Common myeloid progenitor, CD34-positive (primary cell): ENCODE results near the gene P2RX4.

Source experiments
- CTCF ChIA-PET: fragments of 350-600 bp; sonication (Branson Sonifier 250); formaldehyde crosslinking; loops from one replicate; lab custom pipeline; 2021; ENCODE audit warnings: antibody characterized with exemption; lab: Charles Lee
- POLR2A ChIA-PET: fragments of 350-600 bp; sonication (Branson Sonifier 250); formaldehyde crosslinking; loops from one replicate; lab custom pipeline; 2021; ENCODE audit warnings: antibody characterized with exemption; lab: Charles Lee
- DNase-seq, 3 donors: peaks; one replicate each; pipeline versions ENCODE4 v3.0.0 to v3.0.0-alpha.2; 2013
- H3K27ac ChIP-seq, 2 experiments: 1 replicate in 1 of 2; 2 replicates in 1 of 2; pipeline ENCODE4 v1.7.0; 2013; ENCODE audit warnings: inconsistent platforms in 2 of 2, low read length in 2 of 2, mild to moderate bottlenecking in 2 of 2, low read depth in 1 of 2, moderate library complexity in 1 of 2; ENCODE audit not compliant: severe bottlenecking in 2 of 2, insufficient read depth in 1 of 2, poor library complexity in 1 of 2
- H3K27me3 ChIP-seq, 5 experiments: replicated peaks in 2 of 5; 1 replicate in 3 of 5; 2 replicates in 2 of 5; pipeline versions ENCODE4 v1.6.1 to v1.7.0; 2013; ENCODE audit warnings: low read length in 4 of 5, mild to moderate bottlenecking in 2 of 5, moderate library complexity in 2 of 5, inconsistent platforms in 1 of 5; ENCODE audit not compliant: insufficient read depth in 5 of 5, control insufficient read depth in 4 of 5
- H3K36me3 ChIP-seq, 4 experiments: 1 replicate in 2 of 4; 2 replicates in 2 of 4; pipeline versions ENCODE4 v1.6.1 to v1.7.0; 2013; ENCODE audit warnings: low read length in 3 of 4, control low read depth in 1 of 4, mild to moderate bottlenecking in 1 of 4; ENCODE audit not compliant: control insufficient read depth in 4 of 4, insufficient read depth in 4 of 4
- H3K4me1 ChIP-seq, 4 experiments: 1 replicate in 3 of 4; 2 replicates in 1 of 4; pipeline versions ENCODE4 v1.6.1 to v1.7.1; 2013; ENCODE audit warnings: low read length in 3 of 4, mild to moderate bottlenecking in 3 of 4, control low read depth in 1 of 4, inconsistent platforms in 1 of 4, moderate library complexity in 1 of 4; ENCODE audit not compliant: control insufficient read depth in 4 of 4, insufficient read depth in 4 of 4; ENCODE audit errors: control extremely low read depth in 1 of 4
- H3K4me3 ChIP-seq, 7 experiments: 1 replicate in 4 of 7; 2 replicates in 3 of 7; pipeline versions ENCODE4 v1.5.1 to v1.7.0; 2013; ENCODE audit warnings: mild to moderate bottlenecking in 7 of 7, low read length in 6 of 7, moderate library complexity in 6 of 7, inconsistent platforms in 2 of 7, low read depth in 2 of 7, control low read depth in 1 of 7; ENCODE audit not compliant: insufficient read depth in 4 of 7, control insufficient read depth in 1 of 7; ENCODE audit errors: extremely low read depth in 1 of 7
- H3K9me3 ChIP-seq, 5 experiments: 1 replicate in 4 of 5; 2 replicates in 1 of 5; pipeline versions ENCODE4 v1.6.1 to v1.7.1; 2013; ENCODE audit warnings: low read length in 4 of 5, mild to moderate bottlenecking in 2 of 5, inconsistent platforms in 1 of 5, low read depth in 1 of 5, moderate library complexity in 1 of 5; ENCODE audit not compliant: control insufficient read depth in 4 of 5, insufficient read depth in 2 of 5; ENCODE audit errors: control extremely low read depth in 1 of 5
- WGBS: methylation state at CpG from one replicate; pipeline ENCODE4 v1.1.5; 2013; ENCODE audit not compliant: insufficient coverage; 5-methylcytosine and 5-hydroxymethylcytosine counted together

P2RX4 gene

GRCh38 chr12:121239351-121240061 lies 29.6 kb downstream of the P2RX4 start:
- peak overlapping the region; percentile 67 to 79 for H3K27ac ChIP-seq
- ChIA-PET POLR2A (interaction anchor here (0.6 to 1.0 kb wide), 3 partner anchors 43 to 1587 kb away, joined by 3 to 4 read pairs (median 3); partner anchors contain the start of gene P2RX7), CTCF (interaction anchor here (0.5 to 2.8 kb wide), 8 partner anchors 9 to 442 kb away, joined by 3 to 18 read pairs (median 6); no protein-coding TSS in a partner anchor)
- peaks cover 7 to 56% (median 30%) of the 10 kb centered on the region in 4 experiments for H3K36me3 ChIP-seq
- WGBS, result 61% methylated on average over 5 of the region's 6 CpGs
- no peaks in the 10 kb centered on the region for H3K27me3 ChIP-seq
- H3K9me3 ChIP-seq, result no peaks in the 10 kb centered on the region
- peak overlapping the region in 3 of 7 experiments; percentile 30 to 36 (median 35) for H3K4me3 ChIP-seq
- peak in 2 of 3 donors; percentile 51 to 57 for DNase-seq
- H3K4me1 ChIP-seq, result peaks cover 17 to 41% (median 37%) of the 10 kb centered on the region in 4 experiments

- no peak for DNase-seq
- Histone ChIP-seq H3K9me3 (no peaks in the 10 kb centered on the region), H3K36me3 (peaks cover 9 to 60% (median 34%) of the 10 kb centered on the region in 4 experiments), H3K27me3 (no peaks in the 10 kb centered on the region), H3K4me3 (peak overlapping the region in 2 of 7 experiments; percentile 30 to 54), H3K4me1 (peaks cover 17 to 41% (median 37%) of the 10 kb centered on the region in 4 experiments), H3K27ac (peak overlapping the region in 1 of 2 experiments; percentile 79)
- POLR2A ChIA-PET, result no interaction called here
- CTCF ChIA-PET, result interaction anchor here (1.8 to 2.8 kb wide), 4 partner anchors 10 to 180 kb away, joined by 6 to 18 read pairs (median 13); no protein-coding TSS in a partner anchor
- WGBS, result 74% methylated on average over 7 of the region's 7 CpGs
Measured at GRCh38 chr12:121240062-121240420, 30.1 kb downstream of the P2RX4 start.

- CTCF ChIA-PET, result interaction anchor here (1.8 to 2.4 kb wide), 2 partner anchors 10 to 23 kb away, joined by 6 to 18 read pairs; no protein-coding TSS in a partner anchor
Measured at GRCh38 chr12:121240484-121241101, 30.7 kb downstream of the P2RX4 start.

DNA sequence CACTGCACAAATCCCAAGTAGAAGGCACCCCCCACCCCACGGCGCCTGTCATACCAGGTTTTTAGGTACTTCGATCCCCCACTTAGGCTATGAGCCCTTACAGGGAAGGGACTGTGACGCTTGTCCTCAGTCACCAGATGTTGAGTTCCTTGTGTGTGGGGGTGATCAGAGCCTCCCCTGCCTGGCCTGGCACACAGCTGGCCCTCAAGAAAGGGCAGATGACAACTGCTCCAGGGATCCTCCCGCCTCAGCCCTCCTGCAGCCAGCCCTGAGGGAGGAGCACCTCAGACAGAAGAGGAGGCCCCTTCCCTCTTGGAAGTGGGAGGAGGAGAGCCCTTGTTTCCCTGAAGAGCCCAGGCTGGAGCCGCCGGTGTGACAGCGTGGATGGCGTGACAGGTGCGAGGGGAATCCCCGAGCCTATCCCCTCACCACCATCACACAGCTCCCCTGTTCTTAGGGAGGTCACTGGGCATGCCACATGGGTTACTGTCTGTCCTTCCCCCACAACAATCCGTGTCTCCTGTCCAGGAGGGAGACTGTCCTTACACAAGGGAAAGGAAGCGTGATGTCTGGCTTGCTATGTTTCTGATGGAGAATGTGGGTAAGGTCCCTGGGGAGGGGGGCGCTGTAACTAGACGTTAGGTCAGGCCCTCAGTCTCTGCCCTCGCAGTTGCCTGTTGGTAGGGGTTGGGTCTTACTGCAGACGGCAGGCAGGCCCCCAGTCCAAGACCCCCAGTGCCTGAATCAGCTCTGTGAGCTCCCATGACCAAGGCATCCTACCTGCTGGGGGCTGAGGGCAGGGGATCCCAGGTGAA lies 31.4 kb downstream of the P2RX4 start:
- ChIA-PET POLR2A (no interaction called here), CTCF (no interaction called here)
- H3K36me3 ChIP-seq, result peaks cover 9 to 57% (median 31%) of the 10 kb centered on the region in 4 experiments
- no peaks in the 10 kb centered on the region for H3K27me3 ChIP-seq
- peak in 1 of 3 donors; percentile 19 for DNase-seq
- peak overlapping the region; percentile 72 to 79 for H3K27ac ChIP-seq
- WGBS, result 94% methylated on average over 11 of the region's 17 CpGs
- no peaks in the 10 kb centered on the region for H3K9me3 ChIP-seq
- H3K4me1 ChIP-seq, result peaks cover 17 to 41% (median 37%) of the 10 kb centered on the region in 4 experiments
- H3K4me3 ChIP-seq, result peak overlapping the region in 4 of 7 experiments; percentile 5 to 54 (median 21)

More at GRCh38 chr12:121240484-121241101, 30.7 kb downstream of the P2RX4 start:
- Histone ChIP-seq H3K36me3 (peaks cover 9 to 60% (median 33%) of the 10 kb centered on the region in 4 experiments), H3K9me3 (no peaks in the 10 kb centered on the region), H3K4me3 (peak overlapping the region in 4 of 7 experiments; percentile 5 to 54 (median 30)), H3K27me3 (no peaks in the 10 kb centered on the region), H3K27ac (peak overlapping the region; percentile 72 to 79), H3K4me1 (peaks cover 17 to 41% (median 37%) of the 10 kb centered on the region in 4 experiments)
- POLR2A ChIA-PET, result interaction anchor here (0.6 kb wide), 1 partner anchor 111 kb away, joined by 3 read pairs; the partner anchor contains the start of gene ANAPC5
- WGBS, result 15% methylated on average over 36 of the region's 38 CpGs
- peak; percentile 89 to 96 (median 92) for DNase-seq

DNA sequence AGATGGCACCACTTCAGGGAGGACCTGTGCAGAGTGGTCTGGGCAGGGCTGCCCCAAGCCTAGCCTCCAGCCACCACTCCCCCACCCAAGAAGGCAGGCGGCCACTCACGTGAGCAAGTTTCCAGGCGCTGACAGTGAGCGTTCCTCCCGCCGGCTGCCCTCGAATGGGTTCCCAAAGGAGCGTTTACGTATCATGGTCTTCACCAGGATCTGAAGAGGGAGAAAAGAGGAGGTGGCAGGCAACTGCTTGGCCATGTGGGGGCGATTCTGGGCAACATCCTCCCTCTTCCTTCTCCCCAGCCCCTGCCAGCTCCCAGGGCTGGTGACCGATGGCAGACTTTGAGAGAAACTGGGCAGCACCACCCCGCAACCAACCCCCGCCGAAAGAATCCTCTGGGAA lies 35.1 kb downstream of the P2RX4 start:
- no peaks in the 10 kb centered on the region for H3K9me3 ChIP-seq
- POLR2A ChIA-PET, result no interaction called here
- DNase-seq, result no peak
- H3K27ac ChIP-seq, result no peak overlapping the region
- peaks cover 3 to 20% (median 18%) of the 10 kb centered on the region in 4 experiments for H3K4me1 ChIP-seq
- 100% methylated on average over 1 of the region's 14 CpGs for WGBS
- no peak overlapping the region for H3K4me3 ChIP-seq
- H3K36me3 ChIP-seq, result peaks cover 16 to 67% (median 50%) of the 10 kb centered on the region in 4 experiments
- no peaks in the 10 kb centered on the region for H3K27me3 ChIP-seq
- CTCF ChIA-PET, result interaction anchor here (1.0 to 1.2 kb wide), 2 partner anchors 11 to 13 kb away, joined by 3 read pairs; no protein-coding TSS in a partner anchor

DNA sequence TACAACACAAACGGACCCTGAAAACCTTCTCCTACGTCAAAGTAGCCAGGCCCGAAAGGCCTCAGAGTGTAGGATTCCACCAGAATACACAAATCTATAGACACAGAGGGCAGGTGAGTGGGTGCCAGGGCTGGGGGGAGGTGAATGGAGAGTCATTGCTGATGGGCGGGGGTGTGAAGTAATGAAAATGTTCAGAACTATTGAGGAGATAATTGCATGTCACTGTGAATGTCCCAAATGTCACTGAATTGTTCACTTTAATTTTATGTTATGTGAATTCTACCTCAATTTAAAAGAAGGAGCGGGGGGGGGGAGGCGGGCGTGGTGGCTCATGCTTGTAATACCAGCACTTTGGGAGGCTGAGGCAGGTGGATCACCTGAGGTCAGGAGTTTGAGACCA lies 36.0 kb downstream of the P2RX4 start:
- Histone ChIP-seq H3K9me3 (no peaks in the 10 kb centered on the region), H3K36me3 (peaks cover 19 to 76% (median 58%) of the 10 kb centered on the region in 4 experiments), H3K27ac (no peak overlapping the region), H3K27me3 (no peaks in the 10 kb centered on the region), H3K4me1 (peaks cover 0 to 10% (median 9%) of the 10 kb centered on the region in 4 experiments), H3K4me3 (no peak overlapping the region)
- 100% methylated on average over 4 of the region's 7 CpGs for WGBS
- POLR2A ChIA-PET, result no interaction called here
- CTCF ChIA-PET, result interaction anchor here (1.2 kb wide), 1 partner anchor 12 kb away, joined by 3 read pairs; no protein-coding TSS in a partner anchor
- no peak for DNase-seq
